KOPT-K1 (cell line): ENCODE data around the gene C3orf18.
"Not testable (repeated sequence)": the region's sequence is repeated elsewhere in the genome, so short reads cannot be mapped to it uniquely, and the experiment has no call there.

Source experiments
- H3K27ac ChIP-seq: fragments of 200-600 bp; sonication (generic); 2 replicates; pipeline ENCODE4 v1.5.1; 2016; ENCODE audit warnings: antibody characterized with exemption, mild to moderate bottlenecking, low read depth, low read length; ENCODE audit not compliant: poor library complexity, severe bottlenecking
- H3K36me3 ChIP-seq: fragments of 200-600 bp; sonication (generic); 2 replicates; pipeline ENCODE4 v1.5.1; 2017; ENCODE audit warnings: antibody characterized with exemption, mild to moderate bottlenecking, low read length, moderate library complexity; ENCODE audit not compliant: insufficient read depth
- H3K9me3 ChIP-seq: fragments of 200-600 bp; sonication (generic); 2 replicates; pipeline ENCODE4 v1.5.1; 2017; ENCODE audit warnings: antibody characterized with exemption, low read length, mild to moderate bottlenecking; ENCODE audit not compliant: insufficient read depth, poor library complexity, severe bottlenecking

C3orf18 gene

DNA sequence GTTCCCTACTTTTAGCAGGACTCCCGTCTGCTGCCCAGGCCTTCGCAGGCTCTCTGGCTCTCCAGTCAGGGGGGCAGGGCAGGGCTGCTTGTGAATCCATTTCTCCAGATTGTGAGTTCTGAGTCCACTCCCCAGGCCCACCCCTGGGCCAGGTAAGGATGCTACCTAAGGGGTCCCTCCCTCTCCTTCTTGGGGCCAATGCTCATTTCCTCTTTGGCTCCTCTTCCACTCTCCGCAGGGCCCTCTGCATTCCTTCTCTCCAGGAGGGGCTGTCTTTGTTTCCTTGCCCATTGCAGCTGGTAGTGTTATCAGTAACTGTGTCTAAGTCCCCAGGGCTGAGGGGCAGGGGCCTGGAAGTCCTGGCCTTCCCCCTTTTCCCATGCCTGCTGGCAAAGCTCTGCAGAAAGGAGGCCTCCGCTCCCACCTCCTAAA, 51.1 kb downstream of the C3orf18 start:
- H3K27ac ChIP-seq: no peak overlapping the region

GRCh38 chr3:50515565-50516439, 51.7 kb downstream of the C3orf18 start:
- Histone ChIP-seq H3K36me3 (no peaks in the 10 kb centered on the region), H3K27ac (no peak overlapping the region), H3K9me3 (no peaks in the 10 kb centered on the region)

More for the DNA sequence above, 51.1 kb downstream of the C3orf18 start:
- H3K9me3 ChIP-seq: no peaks in the 10 kb centered on the region
- H3K36me3 ChIP-seq: no peaks in the 10 kb centered on the region

- H3K36me3 ChIP-seq, H3K9me3 ChIP-seq, H3K27ac ChIP-seq: not testable (repeated sequence)
These were observed 54.6 kb downstream of the C3orf18 start for GRCh38 chr3:50512908-50513307.

GRCh38 chr3:50512131-50512530, 55.4 kb downstream of the C3orf18 start:
- H3K27ac ChIP-seq: no peak overlapping the region
- no peaks in the 10 kb centered on the region for H3K9me3 ChIP-seq
- H3K36me3 ChIP-seq: no peaks in the 10 kb centered on the region

DNA sequence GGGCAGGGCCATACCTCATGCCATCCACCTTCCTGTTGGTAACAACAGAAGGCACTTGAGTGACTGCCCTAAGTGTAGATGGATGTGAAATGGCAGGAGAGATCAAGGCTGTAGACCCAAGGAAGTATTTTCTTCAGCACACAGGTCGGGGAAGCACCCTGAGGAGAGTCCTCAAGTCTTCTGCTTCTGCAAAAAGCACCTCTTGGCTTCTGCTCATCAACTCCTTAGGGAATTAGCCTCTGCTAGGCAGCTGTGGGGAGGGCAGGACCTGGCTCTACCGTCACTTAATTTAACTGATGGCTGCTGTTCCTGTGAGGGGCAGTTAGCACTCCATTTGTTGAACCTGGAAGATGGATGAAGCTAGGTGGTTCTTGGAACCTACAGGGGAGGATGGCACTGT, 57.2 kb downstream of the C3orf18 start:
- Histone ChIP-seq H3K9me3 (no peaks in the 10 kb centered on the region), H3K27ac (no peak overlapping the region)

DNA sequence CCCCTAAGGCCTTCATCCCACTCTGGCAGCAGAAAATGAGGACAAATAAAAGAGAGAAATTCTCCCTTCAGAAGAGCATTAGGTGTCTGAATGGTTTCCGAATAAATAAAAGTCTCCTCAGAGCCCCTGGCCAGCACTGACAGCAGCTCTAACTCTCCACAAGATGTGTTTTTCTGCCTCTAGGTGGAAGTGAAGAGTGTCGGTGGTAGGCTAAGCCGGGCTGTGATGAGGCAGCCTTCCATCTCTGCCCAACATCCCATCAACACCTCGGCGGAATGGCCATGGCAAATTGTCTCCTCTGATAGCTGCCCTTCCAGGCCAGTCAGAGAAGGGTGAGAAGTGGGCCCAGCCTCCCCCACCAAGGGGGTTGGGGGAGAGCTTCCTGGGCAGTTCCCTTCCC, 57.8 kb downstream of the C3orf18 start:
- no peaks in the 10 kb centered on the region for H3K36me3 ChIP-seq
- no peaks in the 10 kb centered on the region for H3K9me3 ChIP-seq
- no peak overlapping the region for H3K27ac ChIP-seq

More for the DNA sequence above, 57.2 kb downstream of the C3orf18 start:
- no peaks in the 10 kb centered on the region for H3K36me3 ChIP-seq

- Histone ChIP-seq H3K9me3 (no peaks in the 10 kb centered on the region), H3K27ac (no peak overlapping the region), H3K36me3 (no peaks in the 10 kb centered on the region)
These were observed 58.7 kb downstream of the C3orf18 start for GRCh38 chr3:50508821-50509220.
